ENCODE measurements around the gene CTBP2. TPM values are rescaled to one million over a fixed set of nuclear protein-coding genes. Genes with fewer than 3 reads are reported as not detected.
A peak's percentile ranks its signal among the peaks of the same experiment; 100 is the strongest.
"Not testable (repeated sequence)": the region's sequence is repeated elsewhere in the genome, so short reads cannot be mapped to it uniquely, and the experiment has no call there.

The CTBP2 gene
- total RNA-seq, 8 experiments from 2014 or later, result 29.4 to 90.0 (median 44.8) TPM

GRCh38 chr10:125063256-125063925 lies 97.0 kb downstream of the CTBP2 start:
- H3K27ac ChIP-seq, result no peak overlapping the region
- in situ Hi-C loops (cut with MboI; ENCODE audit: low pct_unique_long_range_greater_than_20kb in 2 of 9, low sequenced_read_pairs in 9 of 9, unreplicated experiment in 9 of 9), result loop anchor here in 1 of 9 experiments (25.0 kb wide), 1 partner anchor 526 kb away; no protein-coding TSS in a partner anchor
- WGBS, 10 experiments, result 78 to 100% (median 92%) methylated on average over 2 to 17 of the region's 23 CpGs
- ATAC-seq (replicated peaks in 6 of 8), result no peak
- H3K4me3 ChIP-seq, result no peak overlapping the region
- H3K4me1 ChIP-seq (replicated peaks in 1 of 2), result peaks cover 16 to 31% of the 10 kb centered on the region in 2 donors

DNA sequence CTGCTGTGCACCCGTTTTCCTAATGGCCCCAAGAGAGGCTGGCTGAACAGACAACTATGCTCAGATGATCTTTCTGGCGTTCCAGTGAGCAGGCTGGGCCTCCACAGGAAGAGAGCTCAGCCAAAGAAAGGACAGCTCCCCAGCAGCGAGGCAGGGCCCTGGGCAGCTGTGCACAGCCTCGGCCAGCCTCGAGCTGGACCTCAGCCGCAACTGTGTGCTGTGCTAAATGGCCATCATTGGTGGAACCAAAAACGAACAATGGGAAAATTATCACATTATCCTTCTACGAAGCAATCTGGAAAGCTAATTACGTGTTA lies 97.5 kb downstream of the CTBP2 start:
- no peak for ATAC-seq (replicated peaks in 6 of 8)
- peaks cover 21 to 36% of the 10 kb centered on the region in 2 donors for H3K4me1 ChIP-seq (replicated peaks in 1 of 2)
- no peak overlapping the region for H3K4me3 ChIP-seq
- 33 to 100% (median 78%) methylated on average over 1 to 8 of the region's 9 CpGs for WGBS, 10 experiments
- no peak overlapping the region for H3K27ac ChIP-seq
- in situ Hi-C loops (cut with MboI; ENCODE audit: low pct_unique_long_range_greater_than_20kb in 2 of 9, low sequenced_read_pairs in 9 of 9, unreplicated experiment in 9 of 9), result loop anchor here in 1 of 9 experiments (25.0 kb wide), 1 partner anchor 526 kb away; no protein-coding TSS in a partner anchor

DNA sequence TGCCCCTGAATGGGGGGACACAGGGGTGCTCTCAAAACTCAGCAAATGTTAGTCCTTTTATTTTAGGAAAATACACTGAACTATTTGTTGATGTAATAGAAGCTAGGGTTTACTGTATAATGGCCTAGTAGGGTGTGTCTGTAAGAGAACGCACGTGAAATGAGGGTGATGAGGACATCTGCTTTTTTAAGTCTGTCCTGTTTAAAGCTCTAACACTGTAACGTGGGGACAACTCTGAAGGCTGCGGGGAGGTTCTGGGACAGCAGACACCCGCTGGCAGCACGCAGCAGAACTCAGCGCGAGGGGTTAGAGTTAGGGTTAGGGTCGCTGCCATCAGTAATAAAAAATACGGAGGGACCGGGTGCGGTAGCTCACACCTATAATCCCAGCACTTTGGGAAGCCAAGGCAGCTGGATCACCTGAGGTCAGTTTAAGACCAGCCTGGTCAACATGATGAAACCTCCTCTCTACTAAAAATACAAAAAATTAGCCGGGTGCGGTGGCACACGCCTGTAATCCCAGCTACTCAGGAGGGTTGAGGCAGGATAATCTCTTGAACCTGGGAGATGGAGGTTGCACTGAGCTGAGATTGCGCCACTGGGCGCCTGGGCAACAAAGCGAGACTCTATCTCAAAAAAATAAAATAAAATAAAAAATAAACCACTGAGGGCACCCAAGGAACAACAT lies 98.0 kb downstream of the CTBP2 start:
- ATAC-seq (replicated peaks in 6 of 8), result peak in 1 of 8 experiments; percentile 11
- 58 to 100% (median 87%) methylated on average over 2 to 10 of the region's 18 CpGs; no CpG with 5 or more reads in 3 of the 10 experiments for WGBS, 10 experiments
- Histone ChIP-seq H3K27ac (no peak overlapping the region), H3K4me1 (replicated peaks in 1 of 2) (peaks cover 26 to 41% of the 10 kb centered on the region in 2 donors), H3K4me3 (no peak overlapping the region)
- in situ Hi-C loops (cut with MboI; ENCODE audit: low pct_unique_long_range_greater_than_20kb in 2 of 9, low sequenced_read_pairs in 9 of 9, unreplicated experiment in 9 of 9), result loop anchor here in 1 of 9 experiments (25.0 kb wide), 1 partner anchor 525 kb away; no protein-coding TSS in a partner anchor

GRCh38 chr10:125061557-125062226 lies 98.7 kb downstream of the CTBP2 start:
- no peak overlapping the region for H3K27ac ChIP-seq
- ATAC-seq (replicated peaks in 6 of 8), result no peak
- H3K4me1 ChIP-seq (replicated peaks in 1 of 2), result peaks cover 33 to 48% of the 10 kb centered on the region in 2 donors
- WGBS, 10 experiments, result 30 to 100% (median 84%) methylated on average over 2 to 8 of the region's 21 CpGs; no CpG with 5 or more reads in 3 of the 10 experiments
- no peak overlapping the region for H3K4me3 ChIP-seq
- in situ Hi-C loops (cut with MboI; ENCODE audit: low pct_unique_long_range_greater_than_20kb in 2 of 9, low sequenced_read_pairs in 9 of 9, unreplicated experiment in 9 of 9), result loop anchor here in 1 of 9 experiments (25.0 kb wide), 1 partner anchor 524 kb away; no protein-coding TSS in a partner anchor

DNA sequence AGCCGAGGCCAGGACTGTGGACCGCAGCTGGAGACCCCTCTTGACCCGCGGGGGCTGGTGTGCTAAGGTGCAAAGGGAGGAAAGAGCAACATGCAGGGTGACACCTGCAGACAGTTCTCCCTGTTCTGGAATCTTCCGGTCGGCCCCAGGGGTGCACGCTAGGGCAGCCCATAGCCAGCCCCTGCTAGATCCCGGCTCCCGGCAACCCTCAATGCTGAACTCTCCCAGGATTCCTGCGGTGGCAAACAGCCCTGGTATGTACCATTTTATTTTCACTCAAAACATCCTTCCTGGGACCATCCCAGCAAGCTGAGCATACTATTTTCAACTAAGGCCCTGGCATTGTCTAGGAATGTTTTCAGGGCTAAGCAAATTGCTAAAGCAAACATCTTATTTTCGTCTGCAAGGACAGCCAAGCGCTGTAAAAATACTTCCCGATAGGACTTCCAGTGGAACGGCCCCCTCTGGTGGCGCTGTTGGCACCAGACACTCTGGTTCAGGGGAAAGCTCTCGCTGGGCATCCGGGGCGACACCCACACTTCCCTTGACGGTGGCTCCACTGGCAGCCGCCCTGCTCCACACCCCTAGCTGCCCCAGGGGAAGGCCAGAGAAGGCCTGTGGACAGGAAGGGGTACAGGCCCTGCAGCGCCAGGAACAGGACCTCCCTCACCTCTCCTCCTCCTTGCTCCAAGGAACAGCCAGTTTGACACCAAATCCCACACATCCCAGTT lies 99.4 kb downstream of the CTBP2 start:
- H3K27ac ChIP-seq, result peak overlapping the region in 1 of 2 donors; percentile 63
- in situ Hi-C loops (cut with MboI; ENCODE audit: low pct_unique_long_range_greater_than_20kb in 2 of 9, low sequenced_read_pairs in 9 of 9, unreplicated experiment in 9 of 9), result loop anchor here in 1 of 9 experiments (25.0 kb wide), 1 partner anchor 524 kb away; no protein-coding TSS in a partner anchor
- H3K4me3 ChIP-seq, result no peak overlapping the region
- 0 to 93% (median 77%) methylated on average over 1 to 12 of the region's 21 CpGs; no CpG with 5 or more reads in 3 of the 10 experiments for WGBS, 10 experiments
- peak; percentile 34 to 88 (median 54) for ATAC-seq (replicated peaks in 6 of 8)
- H3K4me1 ChIP-seq (replicated peaks in 1 of 2), result peaks cover 40 to 55% of the 10 kb centered on the region in 2 donors

DNA sequence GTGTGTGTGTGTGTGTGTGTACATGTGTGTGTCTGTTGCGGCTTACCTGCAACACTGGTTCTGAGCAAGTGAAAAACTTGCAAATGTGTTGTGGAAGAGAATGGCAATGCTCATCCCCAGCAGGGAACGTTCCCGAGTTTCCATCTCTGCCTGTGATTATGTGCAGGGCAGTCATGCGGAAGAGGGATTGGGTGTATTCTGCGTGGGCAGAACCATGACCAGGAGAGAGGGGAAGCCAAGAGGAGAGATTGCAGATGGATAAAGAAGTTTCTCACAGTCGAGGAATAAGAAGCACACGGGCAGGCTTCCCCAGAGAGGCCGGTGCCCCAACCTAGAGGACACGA lies 99.9 kb downstream of the CTBP2 start:
- in situ Hi-C loops (cut with MboI; ENCODE audit: low pct_unique_long_range_greater_than_20kb in 2 of 9, low sequenced_read_pairs in 9 of 9, unreplicated experiment in 9 of 9), result loop anchor here in 1 of 9 experiments (25.0 kb wide), 1 partner anchor 523 kb away; no protein-coding TSS in a partner anchor
- 0 to 93% (median 66%) methylated on average over 2 to 3 of the region's 9 CpGs; no CpG with 5 or more reads in 6 of the 10 experiments for WGBS, 10 experiments
- Histone ChIP-seq H3K4me3 (no peak overlapping the region), H3K27ac (peak overlapping the region; percentile 32 to 63), H3K4me1 (replicated peaks in 1 of 2) (peaks cover 45 to 61% of the 10 kb centered on the region in 2 donors)
- peak in 7 of 8 experiments; percentile 14 to 28 (median 22) for ATAC-seq (replicated peaks in 6 of 8)

DNA sequence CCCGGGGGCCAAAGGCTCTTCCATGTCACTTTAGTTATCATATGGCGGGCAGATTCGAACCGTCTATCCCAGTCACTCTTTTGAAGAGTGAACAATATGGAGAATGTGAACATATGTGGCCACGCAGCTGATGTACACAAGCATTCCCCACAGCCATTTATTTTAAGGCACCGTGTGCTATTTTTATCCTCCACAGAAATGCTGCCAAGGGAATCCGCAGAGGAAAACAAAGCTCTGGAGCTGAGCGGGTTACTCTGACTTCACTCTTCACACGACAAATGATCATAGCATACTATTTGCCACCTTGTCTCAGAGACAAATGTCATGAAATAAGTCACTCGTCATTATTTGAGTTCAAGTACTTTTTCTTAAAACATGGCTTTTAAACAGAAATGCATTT lies 100.3 kb downstream of the CTBP2 start:
- Histone ChIP-seq H3K27ac (peak overlapping the region; percentile 32 to 63), H3K4me1 (replicated peaks in 1 of 2) (peaks cover 49 to 65% of the 10 kb centered on the region in 2 donors), H3K4me3 (no peak overlapping the region)
- WGBS, 10 experiments, result 26 to 87% (median 62%) methylated on average over 1 to 9 of the region's 10 CpGs; no CpG with 5 or more reads in 1 of the 10 experiments
- ATAC-seq (replicated peaks in 6 of 8), result peak in 5 of 8 experiments; percentile 10 to 27 (median 25)
- in situ Hi-C loops (cut with MboI; ENCODE audit: low pct_unique_long_range_greater_than_20kb in 2 of 9, low sequenced_read_pairs in 9 of 9, unreplicated experiment in 9 of 9), result loop anchor here in 1 of 9 experiments (25.0 kb wide), 1 partner anchor 523 kb away; no protein-coding TSS in a partner anchor

DNA sequence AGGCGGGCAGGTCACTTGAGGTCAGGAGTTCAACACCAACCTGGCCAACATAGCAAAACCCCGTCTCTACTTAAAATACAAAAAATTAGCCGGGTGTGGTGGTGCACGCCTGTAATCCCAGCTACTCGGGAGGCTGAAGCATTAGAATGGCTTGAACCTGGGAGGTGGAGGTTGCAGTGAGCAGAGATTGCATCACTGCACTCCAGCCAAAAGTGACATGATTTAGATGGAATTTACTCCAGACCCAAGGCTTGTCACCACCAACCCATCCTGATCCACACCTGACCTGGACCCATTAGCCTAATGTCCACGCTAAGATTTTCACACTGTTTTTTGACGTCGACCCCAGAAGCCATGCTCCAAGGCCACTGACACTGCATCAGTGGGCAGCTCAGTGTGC lies 101.0 kb downstream of the CTBP2 start:
- WGBS, 10 experiments, result 80 to 98% (median 92%) methylated on average over 2 to 6 of the region's 8 CpGs; no CpG with 5 or more reads in 4 of the 10 experiments
- Histone ChIP-seq H3K4me1 (replicated peaks in 1 of 2) (peaks cover 56 to 72% of the 10 kb centered on the region in 2 donors), H3K27ac (peak overlapping the region; percentile 32 to 63)
- in situ Hi-C loops (cut with MboI; ENCODE audit: low pct_unique_long_range_greater_than_20kb in 2 of 9, low sequenced_read_pairs in 9 of 9, unreplicated experiment in 9 of 9), result loop anchor here in 1 of 9 experiments (25.0 kb wide), 1 partner anchor 522 kb away; no protein-coding TSS in a partner anchor
- ATAC-seq (replicated peaks in 6 of 8); H3K4me3 ChIP-seq: not testable (repeated sequence)

DNA sequence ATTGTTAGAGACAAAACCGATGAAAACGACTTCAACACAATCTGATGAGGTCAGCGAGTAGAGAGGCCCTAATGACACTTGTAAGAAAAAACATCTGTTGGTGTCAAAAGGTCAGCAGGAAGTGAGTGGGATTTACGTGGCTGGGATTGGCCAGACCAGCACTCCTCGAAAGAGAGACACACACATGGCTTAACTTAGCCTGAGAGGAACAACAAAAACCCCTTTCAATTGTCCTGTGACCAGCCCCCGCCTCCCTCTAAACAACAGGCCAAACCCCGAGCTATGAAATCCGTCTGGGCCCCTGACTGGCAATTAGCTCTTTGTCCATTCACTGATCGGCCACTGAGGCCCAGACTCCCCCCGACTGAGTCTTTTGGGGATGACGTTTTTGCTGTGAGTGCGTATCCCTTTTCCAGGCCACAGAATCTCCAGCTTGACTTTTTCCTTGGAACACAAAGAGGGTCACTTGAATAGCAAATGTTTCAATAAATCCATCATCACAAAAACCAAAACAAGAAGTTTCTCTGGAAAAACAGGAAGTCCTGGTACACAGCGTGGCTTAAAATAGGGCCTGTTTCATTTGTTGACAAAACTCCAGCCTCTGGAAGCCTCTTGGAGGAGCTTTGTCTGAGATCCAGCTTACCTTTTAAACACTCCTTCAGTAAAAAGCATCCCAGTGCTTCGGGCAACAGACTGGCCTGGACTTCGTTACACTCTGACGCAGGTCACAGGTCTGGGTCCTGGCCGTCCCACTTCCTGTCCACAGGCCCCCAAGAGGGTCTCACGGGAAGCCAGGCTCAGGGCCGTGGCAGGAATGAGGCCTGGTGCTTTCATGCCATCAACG lies 103.0 kb downstream of the CTBP2 start:
- 0 to 56% (median 12%) methylated on average over 2 to 15 of the region's 20 CpGs for WGBS, 10 experiments
- no peak overlapping the region for H3K4me3 ChIP-seq
- peak; percentile 21 to 85 (median 64) for ATAC-seq (replicated peaks in 6 of 8)
- H3K4me1 ChIP-seq (replicated peaks in 1 of 2), result peaks cover 58 to 73% of the 10 kb centered on the region in 2 donors
- in situ Hi-C loops (cut with MboI; ENCODE audit: low pct_unique_long_range_greater_than_20kb in 2 of 9, low sequenced_read_pairs in 9 of 9, unreplicated experiment in 9 of 9), result loop anchor here in 1 of 9 experiments (25.0 kb wide), 1 partner anchor 520 kb away; no protein-coding TSS in a partner anchor
- H3K27ac ChIP-seq, result peak overlapping the region; percentile 86 to 90

DNA sequence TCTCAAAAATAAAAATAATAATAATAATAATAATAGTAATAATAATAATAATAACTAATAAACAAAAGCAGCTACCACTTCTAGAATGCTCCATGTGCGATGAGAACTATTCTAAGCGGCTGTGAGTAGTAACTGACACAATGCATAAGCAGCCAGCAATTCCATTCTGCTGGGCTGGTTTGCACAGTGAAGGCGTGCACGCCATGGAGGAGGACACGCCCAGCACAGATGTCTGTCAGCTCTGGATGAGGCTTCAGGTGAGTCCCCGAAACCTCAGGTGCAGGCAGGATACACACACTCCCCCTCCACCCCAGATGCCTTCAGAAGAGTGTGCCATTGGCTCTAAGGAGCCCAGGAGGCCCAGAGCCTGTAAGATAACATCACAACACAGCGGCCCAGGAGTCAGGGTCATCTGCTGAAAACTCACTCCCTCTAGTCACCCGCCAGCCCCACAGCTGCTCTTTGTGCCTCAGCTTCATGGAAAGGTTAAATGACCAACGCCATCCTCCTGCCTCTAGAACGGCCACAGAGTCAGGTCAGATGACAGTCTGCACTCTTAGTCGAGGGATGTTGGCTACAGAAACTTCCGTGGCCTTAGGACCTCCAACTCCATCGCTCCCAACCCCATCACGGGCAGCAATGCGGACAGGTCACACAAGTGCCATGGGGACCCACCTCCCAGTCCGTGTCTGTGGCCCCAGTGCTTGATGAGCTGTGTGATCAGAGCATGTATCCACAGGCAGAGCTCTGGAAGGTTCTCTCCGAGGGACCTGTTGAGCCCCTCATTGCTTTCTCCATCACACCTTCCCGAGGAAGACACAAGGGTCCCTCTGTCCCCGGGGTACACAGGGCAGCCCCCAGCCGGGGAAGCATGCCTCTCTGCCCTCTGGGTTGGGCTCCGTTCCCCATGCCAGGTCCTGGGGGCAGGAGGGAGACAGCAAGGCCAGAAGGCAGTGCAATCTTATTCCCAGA lies 103.9 kb downstream of the CTBP2 start:
- ATAC-seq (replicated peaks in 6 of 8), result peak in 4 of 8 experiments; percentile 4 to 38 (median 4)
- peaks cover 58 to 73% of the 10 kb centered on the region in 2 donors for H3K4me1 ChIP-seq (replicated peaks in 1 of 2)
- no peak overlapping the region for H3K4me3 ChIP-seq
- WGBS, 10 experiments, result 50 to 80% (median 58%) methylated on average over 1 to 16 of the region's 21 CpGs; no CpG with 5 or more reads in 2 of the 10 experiments
- H3K27ac ChIP-seq, result peak overlapping the region; percentile 79 to 90
- in situ Hi-C loops (cut with MboI; ENCODE audit: low pct_unique_long_range_greater_than_20kb in 2 of 9, low sequenced_read_pairs in 9 of 9, unreplicated experiment in 9 of 9), result loop anchor here in 1 of 9 experiments (25.0 kb wide), 1 partner anchor 519 kb away; no protein-coding TSS in a partner anchor
